GM23338 (cell line): ENCODE results near the gene ETV2. TPM values are rescaled to one million over a fixed set of nuclear protein-coding genes. Genes with fewer than 3 reads are reported as not detected.

Experiments
- ATAC-seq: fragments of 200-7000 bp; cut with Tn5 transposase; 3 replicates; pipeline ENCODE4 v1.9.1; 2020
- DNase-seq: peaks from one replicate; pipeline ENCODE4 v3.0.0-alpha.2; 2015; ENCODE audit warnings: low spot score
- H2AFZ ChIP-seq: fragments of 200-600 bp; sonication (generic); 2 replicates; pipeline ENCODE4 v1.8.0; 2016; ENCODE audit warnings: antibody characterized with exemption, mild to moderate bottlenecking, moderate library complexity
- H3F3A ChIP-seq: fragments of 200-600 bp; sonication (generic); replicated peaks from 2 replicates; pipeline ENCODE4 v1.8.0; 2017; ENCODE audit warnings: antibody characterized with exemption, mixed run types, low read depth
- H3K27ac ChIP-seq: fragments of 200-600 bp; sonication (generic); 2 replicates; pipeline ENCODE4 v1.6.1; 2016; ENCODE audit warnings: low read depth
- H3K27me3 ChIP-seq: fragments of 200-600 bp; sonication (generic); 2 replicates; pipeline ENCODE4 v1.8.0; 2016; ENCODE audit warnings: mild to moderate bottlenecking, mixed run types, moderate library complexity; ENCODE audit not compliant: insufficient read depth
- H3K36me3 ChIP-seq: fragments of 200-600 bp; sonication (generic); 2 replicates; pipeline ENCODE4 v1.8.0; 2016; ENCODE audit warnings: mild to moderate bottlenecking; ENCODE audit not compliant: insufficient read depth
- H3K4me1 ChIP-seq: fragments of 200-600 bp; sonication (generic); 2 replicates; pipeline ENCODE4 v1.8.0; 2016; ENCODE audit warnings: mild to moderate bottlenecking, moderate library complexity; ENCODE audit not compliant: insufficient read depth
- H3K4me2 ChIP-seq: fragments of 200-600 bp; sonication (generic); 2 replicates; pipeline ENCODE4 v1.7.1; 2017; ENCODE audit warnings: mixed run types
- H3K4me3 ChIP-seq: fragments of 200-600 bp; sonication (generic); 2 replicates; pipeline ENCODE4 v1.6.1; 2016; ENCODE audit warnings: mixed run types
- H3K79me2 ChIP-seq: fragments of 200-600 bp; sonication (generic); replicated peaks from 2 replicates; pipeline ENCODE4 v1.8.0; 2017; ENCODE audit warnings: mild to moderate bottlenecking; ENCODE audit not compliant: insufficient read depth
- H3K9me2 ChIP-seq: fragments of 200-600 bp; sonication (generic); 2 replicates; pipeline ENCODE4 v1.8.0; 2017; ENCODE audit not compliant: insufficient read depth
- H4K20me1 ChIP-seq: fragments of 200-600 bp; sonication (generic); replicated peaks from 2 replicates; pipeline ENCODE4 v1.8.0; 2017; ENCODE audit warnings: mild to moderate bottlenecking; ENCODE audit not compliant: insufficient read depth
- H3K27ac Mint-ChIP-seq: 2 replicates; pipeline ENCODE4 v1.8.0; 2020; ENCODE audit warnings: inconsistent platforms, mild to moderate bottlenecking, moderate library complexity, mixed read lengths
- H3K27me3 Mint-ChIP-seq: 3 replicates; pipeline ENCODE4 v1.8.0; 2022; ENCODE audit warnings: low read depth, mild to moderate bottlenecking, moderate library complexity, mixed read lengths, inconsistent platforms; ENCODE audit not compliant: insufficient read depth, poor library complexity
- H3K36me3 Mint-ChIP-seq: 3 replicates; pipeline ENCODE4 v1.8.0; 2021; ENCODE audit warnings: low read depth, mild to moderate bottlenecking, inconsistent platforms, moderate library complexity, mixed read lengths
- H3K4me1 Mint-ChIP-seq: 3 replicates; pipeline ENCODE4 v1.8.0; 2020; ENCODE audit warnings: mild to moderate bottlenecking, inconsistent platforms, mixed read lengths
- H3K4me3 Mint-ChIP-seq: 3 replicates; pipeline ENCODE4 v1.8.0; 2021; ENCODE audit warnings: moderate library complexity, mild to moderate bottlenecking, inconsistent platforms, mixed read lengths
- H3K9me3 Mint-ChIP-seq: 3 replicates; pipeline ENCODE4 v1.8.0; 2020; ENCODE audit warnings: moderate library complexity, mild to moderate bottlenecking, inconsistent platforms, mixed read lengths
- CREB1 ChIP-seq: fragments of 250-450 bp; sonication (Bioruptor Pico); IDR thresholded peaks from 2 replicates; pipeline ENCODE4 v1.5.0; 2020; ENCODE audit warnings: low read depth, mild to moderate bottlenecking, moderate library complexity
- EZH2phosphoT487 ChIP-seq: fragments of 200-600 bp; sonication (generic); IDR thresholded peaks from one replicate; pipeline ENCODE4 v1.8.1; 2018; ENCODE audit warnings: antibody characterized with exemption; ENCODE audit not compliant: unreplicated experiment
- NANOG ChIP-seq: IDR thresholded peaks from 2 replicates; pipeline ENCODE4 v1.6.1; 2016; ENCODE audit warnings: antibody characterized with exemption, borderline replicate concordance
- POLR2AphosphoS5 ChIP-seq: IDR thresholded peaks from 2 replicates; pipeline ENCODE4 v1.6.1; 2016; ENCODE audit warnings: antibody characterized with exemption, low read depth
- STAT1 ChIP-seq: IDR thresholded peaks from one replicate; pipeline ENCODE4 v1.6.1; 2016; ENCODE audit warnings: antibody characterized with exemption; ENCODE audit not compliant: unreplicated experiment
- ZNF114 ChIP-seq: fragments of 250-450 bp; sonication (Bioruptor Pico); IDR thresholded peaks from 2 replicates; pipeline ENCODE4 v1.5.0; 2020; ENCODE audit warnings: mild to moderate bottlenecking, moderate library complexity
- ZNF462 ChIP-seq: fragments of 250-450 bp; sonication (Bioruptor Pico); IDR thresholded peaks from 2 replicates; pipeline ENCODE4 v1.5.0; 2020; ENCODE audit warnings: mild to moderate bottlenecking, moderate library complexity
- polyA plus RNA-seq: library from polyadenylated mRNA; unstranded; fragments of >200 nt; fragmentation: Nextera tagmentation; extraction: Ambion mirVana; gene quantifications from 2 replicates; pipeline ENCODE4 v1.2.1, GENCODE V29; 2016
- total RNA-seq: library from RNA; depleted of rRNA; stranded (reverse); fragments of >200 nt; shearing (Covaris generic); gene quantifications from 2 replicates; pipeline ENCODE4 v1.2.3, GENCODE V29; 2014
- TF ChIP-seq, protein P1 (sequence below), 2 experiments: fragments of 200-600 bp in 1 of 2; sonication (generic) in 1 of 2; conservative IDR thresholded peaks; 2 replicates each; pipeline versions ENCODE4 v1.5.1 to v1.6.1; 2016 to 2017; ENCODE audit warnings: antibody characterized with exemption in 2 of 2, low read depth in 2 of 2, mild to moderate bottlenecking in 2 of 2, moderate library complexity in 1 of 2
- TF ChIP-seq, protein P2 (sequence below): IDR thresholded peaks from one replicate; pipeline ENCODE4 v1.6.1; 2018; ENCODE audit warnings: antibody characterized with exemption; ENCODE audit not compliant: unreplicated experiment

ETV2 gene
- total and polyA plus RNA-seq, 2 experiments from 2014 or later: 0.87 to 1.5 TPM

DNA sequence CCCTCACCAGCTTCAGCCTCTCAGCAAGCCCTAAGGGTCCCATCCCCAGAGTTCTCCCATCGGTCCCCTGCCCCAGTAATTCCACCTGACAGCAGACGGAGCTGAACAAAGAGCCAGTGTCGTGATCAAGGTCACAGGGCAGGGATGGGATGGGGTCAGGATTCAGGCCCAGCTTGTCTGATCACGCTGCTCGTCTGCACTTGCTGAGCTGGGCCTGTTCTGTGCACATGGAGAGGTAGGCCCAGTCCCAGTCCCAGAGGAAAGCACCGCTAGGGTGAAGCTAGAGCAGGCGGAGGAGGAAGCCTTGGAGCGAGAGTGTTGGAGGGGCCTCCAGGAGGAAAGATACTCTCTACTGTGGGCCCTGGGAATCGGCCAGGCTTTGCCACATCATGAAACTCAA, 19.8 kb upstream of the ETV2 start:
- no peak for DNase-seq

More for the DNA sequence above, 19.8 kb upstream of the ETV2 start:
- no peak for TF ChIP-seq EZH2phosphoT487
- TF ChIP-seq, protein P1, sequence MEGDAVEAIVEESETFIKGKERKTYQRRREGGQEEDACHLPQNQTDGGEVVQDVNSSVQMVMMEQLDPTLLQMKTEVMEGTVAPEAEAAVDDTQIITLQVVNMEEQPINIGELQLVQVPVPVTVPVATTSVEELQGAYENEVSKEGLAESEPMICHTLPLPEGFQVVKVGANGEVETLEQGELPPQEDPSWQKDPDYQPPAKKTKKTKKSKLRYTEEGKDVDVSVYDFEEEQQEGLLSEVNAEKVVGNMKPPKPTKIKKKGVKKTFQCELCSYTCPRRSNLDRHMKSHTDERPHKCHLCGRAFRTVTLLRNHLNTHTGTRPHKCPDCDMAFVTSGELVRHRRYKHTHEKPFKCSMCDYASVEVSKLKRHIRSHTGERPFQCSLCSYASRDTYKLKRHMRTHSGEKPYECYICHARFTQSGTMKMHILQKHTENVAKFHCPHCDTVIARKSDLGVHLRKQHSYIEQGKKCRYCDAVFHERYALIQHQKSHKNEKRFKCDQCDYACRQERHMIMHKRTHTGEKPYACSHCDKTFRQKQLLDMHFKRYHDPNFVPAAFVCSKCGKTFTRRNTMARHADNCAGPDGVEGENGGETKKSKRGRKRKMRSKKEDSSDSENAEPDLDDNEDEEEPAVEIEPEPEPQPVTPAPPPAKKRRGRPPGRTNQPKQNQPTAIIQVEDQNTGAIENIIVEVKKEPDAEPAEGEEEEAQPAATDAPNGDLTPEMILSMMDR (conservative IDR thresholded peaks at IDR 0.05; ENCODE audit: low read depth in 2 of 2): no peak
- TF ChIP-seq ZNF114 (CRISPR knock-in tag): no peak
- no peak for TF ChIP-seq NANOG
- TF ChIP-seq ZNF462 (CRISPR knock-in tag): no peak
- no peak for TF ChIP-seq POLR2AphosphoS5
- TF ChIP-seq STAT1: no peak
- no peak for TF ChIP-seq CREB1 (CRISPR knock-in tag)
- TF ChIP-seq, protein P2, sequence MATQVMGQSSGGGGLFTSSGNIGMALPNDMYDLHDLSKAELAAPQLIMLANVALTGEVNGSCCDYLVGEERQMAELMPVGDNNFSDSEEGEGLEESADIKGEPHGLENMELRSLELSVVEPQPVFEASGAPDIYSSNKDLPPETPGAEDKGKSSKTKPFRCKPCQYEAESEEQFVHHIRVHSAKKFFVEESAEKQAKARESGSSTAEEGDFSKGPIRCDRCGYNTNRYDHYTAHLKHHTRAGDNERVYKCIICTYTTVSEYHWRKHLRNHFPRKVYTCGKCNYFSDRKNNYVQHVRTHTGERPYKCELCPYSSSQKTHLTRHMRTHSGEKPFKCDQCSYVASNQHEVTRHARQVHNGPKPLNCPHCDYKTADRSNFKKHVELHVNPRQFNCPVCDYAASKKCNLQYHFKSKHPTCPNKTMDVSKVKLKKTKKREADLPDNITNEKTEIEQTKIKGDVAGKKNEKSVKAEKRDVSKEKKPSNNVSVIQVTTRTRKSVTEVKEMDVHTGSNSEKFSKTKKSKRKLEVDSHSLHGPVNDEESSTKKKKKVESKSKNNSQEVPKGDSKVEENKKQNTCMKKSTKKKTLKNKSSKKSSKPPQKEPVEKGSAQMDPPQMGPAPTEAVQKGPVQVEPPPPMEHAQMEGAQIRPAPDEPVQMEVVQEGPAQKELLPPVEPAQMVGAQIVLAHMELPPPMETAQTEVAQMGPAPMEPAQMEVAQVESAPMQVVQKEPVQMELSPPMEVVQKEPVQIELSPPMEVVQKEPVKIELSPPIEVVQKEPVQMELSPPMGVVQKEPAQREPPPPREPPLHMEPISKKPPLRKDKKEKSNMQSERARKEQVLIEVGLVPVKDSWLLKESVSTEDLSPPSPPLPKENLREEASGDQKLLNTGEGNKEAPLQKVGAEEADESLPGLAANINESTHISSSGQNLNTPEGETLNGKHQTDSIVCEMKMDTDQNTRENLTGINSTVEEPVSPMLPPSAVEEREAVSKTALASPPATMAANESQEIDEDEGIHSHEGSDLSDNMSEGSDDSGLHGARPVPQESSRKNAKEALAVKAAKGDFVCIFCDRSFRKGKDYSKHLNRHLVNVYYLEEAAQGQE: no peak
- H3K9me2 ChIP-seq: no peaks in the 10 kb centered on the region
- no peaks in the 10 kb centered on the region for H3K4me1 Mint-ChIP-seq
- no peaks in the 10 kb centered on the region for H4K20me1 ChIP-seq
- no peak overlapping the region for H3K4me3 ChIP-seq
- no peak overlapping the region for H3K27ac Mint-ChIP-seq
- H3K36me3 Mint-ChIP-seq: peaks cover 17% of the 10 kb centered on the region; the same call in 2 of the 3 replicates
- H3K27me3 Mint-ChIP-seq: peaks cover 9% of the 10 kb centered on the region
- no peaks in the 10 kb centered on the region for H3K27me3 ChIP-seq
- H3K79me2 ChIP-seq: no peaks in the 10 kb centered on the region
- H3K4me2 ChIP-seq: no peak overlapping the region
- no peak overlapping the region; the same call in 2 of the 3 replicates for H3K4me3 Mint-ChIP-seq
- H3K4me1 ChIP-seq: no peaks in the 10 kb centered on the region
- H3K36me3 ChIP-seq: no peaks in the 10 kb centered on the region
- no peak overlapping the region for H3K27ac ChIP-seq
- H3F3A ChIP-seq: no peaks in the 10 kb centered on the region
- no peak for ATAC-seq
- no peaks in the 10 kb centered on the region for H3K9me3 Mint-ChIP-seq
- H2AFZ ChIP-seq: no peak overlapping the region
